SK-N-MC (cell line): ENCODE data around the gene CWC27.

ENCODE experiments used
- EZH2 ChIP-seq: fragments of 200-600 bp; sonication (generic); IDR thresholded peaks from one replicate; pipeline ENCODE4 v1.6.1; 2017; ENCODE audit warnings: antibody characterized with exemption
- FOXP2 ChIP-seq: optimal IDR thresholded peaks from 2 replicates; pipeline ENCODE3; 2011; ENCODE audit warnings: mild to moderate bottlenecking, moderate library complexity; ENCODE audit not compliant: insufficient read depth; ENCODE audit errors: extremely low read length, control extremely low read depth
- POLR2AphosphoS5 ChIP-seq: IDR thresholded peaks from 2 replicates; pipeline ENCODE4 v1.6.1; 2012; ENCODE audit warnings: mild to moderate bottlenecking, low read depth, low read length, borderline replicate concordance

GRCh38 chr5:64807520-64807919 lies 38.8 kb downstream of the CWC27 start:
- TF ChIP-seq EZH2 (no peak), POLR2AphosphoS5 (no peak), FOXP2 (no peak)
